ENCODE data around the gene MSH5.

The MSH5 gene

DNA sequence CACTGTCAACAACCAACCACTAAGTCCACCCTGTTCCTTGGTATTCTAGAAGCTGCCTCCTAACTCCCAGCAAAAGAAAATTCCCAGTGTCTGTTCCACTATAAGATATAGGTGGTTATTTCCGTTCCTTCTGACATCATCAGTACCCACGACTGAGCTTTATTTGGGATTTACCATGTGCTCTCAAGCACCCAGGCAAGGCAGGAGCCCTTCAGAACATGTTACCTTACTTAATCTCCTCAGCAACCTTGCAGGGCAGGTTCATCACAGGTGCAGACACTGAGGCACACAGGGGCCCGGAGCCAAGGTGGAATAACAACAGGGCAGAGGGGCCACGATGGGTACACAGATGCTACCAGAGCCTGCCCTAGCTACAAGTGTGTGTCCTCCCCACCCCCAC is 47.5 kb upstream of the MSH5 start:
- Histone ChIP-seq H3K9me3 (ENCODE audit: insufficient read depth, low read length) (no peaks in the 10 kb centered on the region), H2AFZ (ENCODE audit: low read depth, low read length) (no peak overlapping the region), H3K4me2 (ENCODE audit: low read length) (no peak overlapping the region), H3K9ac (ENCODE audit: low read length) (no peak overlapping the region), H3K36me3 (replicated peaks; ENCODE audit: low read depth, low read length) (peaks cover 2% of the 10 kb centered on the region), H4K20me1 (ENCODE audit: insufficient read depth, low read length) (no peaks in the 10 kb centered on the region), H3K79me2 (ENCODE audit: low read length) (no peaks in the 10 kb centered on the region), H3K27ac (ENCODE audit: low read length) (no peak overlapping the region), H3K4me3 (ENCODE audit: low read length) (no peak overlapping the region), H3K27me3 (ENCODE audit: low read depth, low read length) (no peaks in the 10 kb centered on the region), H3K4me1 (ENCODE audit: low read length) (peaks cover 5% of the 10 kb centered on the region; the same call in 1 of the 2 replicates)
- no peak for TF ChIP-seq EZH2phosphoT487 (IDR thresholded peaks at IDR 0.05; ENCODE audit: low read depth)
- TF ChIP-seq, protein P1, sequence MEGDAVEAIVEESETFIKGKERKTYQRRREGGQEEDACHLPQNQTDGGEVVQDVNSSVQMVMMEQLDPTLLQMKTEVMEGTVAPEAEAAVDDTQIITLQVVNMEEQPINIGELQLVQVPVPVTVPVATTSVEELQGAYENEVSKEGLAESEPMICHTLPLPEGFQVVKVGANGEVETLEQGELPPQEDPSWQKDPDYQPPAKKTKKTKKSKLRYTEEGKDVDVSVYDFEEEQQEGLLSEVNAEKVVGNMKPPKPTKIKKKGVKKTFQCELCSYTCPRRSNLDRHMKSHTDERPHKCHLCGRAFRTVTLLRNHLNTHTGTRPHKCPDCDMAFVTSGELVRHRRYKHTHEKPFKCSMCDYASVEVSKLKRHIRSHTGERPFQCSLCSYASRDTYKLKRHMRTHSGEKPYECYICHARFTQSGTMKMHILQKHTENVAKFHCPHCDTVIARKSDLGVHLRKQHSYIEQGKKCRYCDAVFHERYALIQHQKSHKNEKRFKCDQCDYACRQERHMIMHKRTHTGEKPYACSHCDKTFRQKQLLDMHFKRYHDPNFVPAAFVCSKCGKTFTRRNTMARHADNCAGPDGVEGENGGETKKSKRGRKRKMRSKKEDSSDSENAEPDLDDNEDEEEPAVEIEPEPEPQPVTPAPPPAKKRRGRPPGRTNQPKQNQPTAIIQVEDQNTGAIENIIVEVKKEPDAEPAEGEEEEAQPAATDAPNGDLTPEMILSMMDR (IDR thresholded peaks at IDR 0.05; ENCODE audit: low read depth, low read length): no peak

DNA sequence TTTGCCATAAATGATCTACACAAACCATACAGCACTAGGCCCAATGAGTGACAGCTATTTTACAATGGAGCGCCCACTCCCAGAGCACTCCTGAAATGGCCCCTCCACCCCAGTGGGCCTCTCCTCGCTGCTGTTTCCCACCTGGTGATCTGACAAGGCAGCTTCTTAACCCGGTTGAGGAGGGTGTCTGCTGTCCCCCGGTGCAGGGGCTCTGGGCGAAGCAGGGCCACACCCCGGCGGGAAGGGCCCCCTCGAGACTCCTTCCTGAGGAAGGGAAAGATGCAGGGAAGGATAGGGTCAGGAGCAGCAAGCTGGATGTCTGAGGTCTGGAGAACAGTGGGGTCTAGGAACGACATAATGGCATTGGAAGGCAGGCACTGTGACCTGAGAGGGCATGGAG is 46.9 kb upstream of the MSH5 start:
- no peaks in the 10 kb centered on the region for H3K79me2 ChIP-seq (ENCODE audit: low read length)
- H3K4me3 ChIP-seq (ENCODE audit: low read length): no peak overlapping the region
- TF ChIP-seq, protein P1 (IDR thresholded peaks at IDR 0.05; ENCODE audit: low read depth, low read length): no peak
- TF ChIP-seq EZH2phosphoT487 (IDR thresholded peaks at IDR 0.05; ENCODE audit: low read depth): no peak
- no peaks in the 10 kb centered on the region for H3K27me3 ChIP-seq (ENCODE audit: low read depth, low read length)
- H3K4me1 ChIP-seq (ENCODE audit: low read length): peaks cover 5% of the 10 kb centered on the region; the same call in 1 of the 2 replicates
- H3K36me3 ChIP-seq (replicated peaks; ENCODE audit: low read depth, low read length): peaks cover 2% of the 10 kb centered on the region
- H3K9me3 ChIP-seq (ENCODE audit: insufficient read depth, low read length): no peaks in the 10 kb centered on the region
- no peak overlapping the region for H3K4me2 ChIP-seq (ENCODE audit: low read length)
- no peak overlapping the region for H2AFZ ChIP-seq (ENCODE audit: low read depth, low read length)
- H4K20me1 ChIP-seq (ENCODE audit: insufficient read depth, low read length): no peaks in the 10 kb centered on the region
- H3K27ac ChIP-seq (ENCODE audit: low read length): no peak overlapping the region
- H3K9ac ChIP-seq (ENCODE audit: low read length): no peak overlapping the region

DNA sequence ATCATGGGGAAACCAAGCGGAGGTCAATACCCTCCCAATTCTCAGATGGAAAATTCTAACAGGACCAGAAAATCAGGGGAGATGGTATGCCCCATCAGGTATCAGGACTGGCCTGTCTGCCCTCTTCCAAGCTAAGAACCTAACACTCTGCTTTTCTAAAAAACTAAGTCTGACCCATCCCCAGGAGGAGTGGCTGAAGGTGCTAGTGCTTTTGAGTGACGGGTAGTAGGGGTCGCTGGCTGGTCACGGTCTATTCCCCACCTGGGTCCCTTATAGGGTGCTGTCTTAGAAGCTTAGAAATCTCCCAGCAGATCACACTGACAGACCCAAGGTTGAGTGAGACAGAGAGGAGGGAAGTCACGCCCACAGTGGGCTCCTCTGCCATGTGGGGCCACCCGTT is 46.3 kb upstream of the MSH5 start:
- Histone ChIP-seq H3K27ac (ENCODE audit: low read length) (no peak overlapping the region), H3K4me1 (ENCODE audit: low read length) (peaks cover 5% of the 10 kb centered on the region; the same call in 1 of the 2 replicates), H3K9me3 (ENCODE audit: insufficient read depth, low read length) (no peaks in the 10 kb centered on the region), H3K27me3 (ENCODE audit: low read depth, low read length) (no peaks in the 10 kb centered on the region), H3K4me2 (ENCODE audit: low read length) (no peak overlapping the region), H3K36me3 (replicated peaks; ENCODE audit: low read depth, low read length) (peaks cover 2% of the 10 kb centered on the region), H2AFZ (ENCODE audit: low read depth, low read length) (no peak overlapping the region), H3K9ac (ENCODE audit: low read length) (no peak overlapping the region), H3K4me3 (ENCODE audit: low read length) (no peak overlapping the region), H3K79me2 (ENCODE audit: low read length) (no peaks in the 10 kb centered on the region), H4K20me1 (ENCODE audit: insufficient read depth, low read length) (no peaks in the 10 kb centered on the region)
- TF ChIP-seq, protein P1 (IDR thresholded peaks at IDR 0.05; ENCODE audit: low read depth, low read length): no peak
- TF ChIP-seq EZH2phosphoT487 (IDR thresholded peaks at IDR 0.05; ENCODE audit: low read depth): no peak

DNA sequence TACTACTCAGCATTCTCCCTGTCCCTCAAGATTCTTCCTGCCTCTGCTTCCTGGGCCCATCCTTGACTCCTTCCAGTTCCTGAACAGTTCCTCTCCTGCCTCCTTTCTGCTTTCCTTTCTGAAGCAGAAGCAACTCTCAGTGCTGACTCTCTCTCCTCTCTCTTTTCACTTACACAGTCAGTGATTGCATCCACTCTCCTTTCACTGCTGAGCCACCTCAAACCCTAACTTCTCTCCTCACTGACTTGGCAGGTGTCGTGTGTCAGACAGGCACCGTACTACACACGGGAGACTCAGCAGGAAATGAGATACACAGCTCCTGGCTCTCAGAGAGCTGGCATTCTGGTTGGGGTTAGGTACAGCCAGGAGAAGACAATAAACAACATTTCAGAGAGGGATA is 42.2 kb upstream of the MSH5 start:
- Histone ChIP-seq H3K27me3 (ENCODE audit: low read depth, low read length) (no peaks in the 10 kb centered on the region), H3K9ac (ENCODE audit: low read length) (no peak overlapping the region), H3K9me3 (ENCODE audit: insufficient read depth, low read length) (no peaks in the 10 kb centered on the region), H4K20me1 (ENCODE audit: insufficient read depth, low read length) (no peaks in the 10 kb centered on the region), H3K27ac (ENCODE audit: low read length) (no peak overlapping the region), H3K4me1 (ENCODE audit: low read length) (peaks cover 8% of the 10 kb centered on the region), H3K79me2 (ENCODE audit: low read length) (peaks cover 14% of the 10 kb centered on the region), H3K4me2 (ENCODE audit: low read length) (no peak overlapping the region), H2AFZ (ENCODE audit: low read depth, low read length) (no peak overlapping the region), H3K4me3 (ENCODE audit: low read length) (no peak overlapping the region), H3K36me3 (replicated peaks; ENCODE audit: low read depth, low read length) (no peaks in the 10 kb centered on the region)
- no peak for TF ChIP-seq EZH2phosphoT487 (IDR thresholded peaks at IDR 0.05; ENCODE audit: low read depth)
- TF ChIP-seq, protein P1 (IDR thresholded peaks at IDR 0.05; ENCODE audit: low read depth, low read length): no peak

Data from OCI-LY3 (cell line).